HepG2 (cell line): Measurements from ENCODE around the gene PLXNA3. TPM values are rescaled to one million over a fixed set of nuclear protein-coding genes. Genes with fewer than 3 reads are reported as not detected.
A peak's percentile ranks its signal among the peaks of the same experiment; 100 is the strongest.

ENCODE experiments used
- ATF7 ChIP-seq, 2 experiments: fragments of 450-650 bp in 1 of 2; sonication (generic) in 1 of 2; formaldehyde crosslinking in 1 of 2; IDR thresholded peaks; 2 replicates each; pipeline versions ENCODE4 v1.4.0 to v1.6.1; 2016 to 2020; ENCODE audit warnings: antibody characterized with exemption in 1 of 2, mild to moderate bottlenecking in 1 of 2, missing genetic modification reagents in 1 of 2
- ATF7-NPFF ChIP-seq: sonication (generic); formaldehyde crosslinking; IDR thresholded peaks from 2 replicates; pipeline ENCODE4 v1.8.1; 2023; ENCODE audit warnings: mild to moderate bottlenecking, low read depth, missing genetic modification reagents, moderate library complexity
- CCDC6 ChIP-seq: sonication (generic); formaldehyde crosslinking; IDR thresholded peaks from 2 replicates; pipeline ENCODE4 v1.8.1; 2022; ENCODE audit warnings: mild to moderate bottlenecking, missing genetic modification reagents, moderate library complexity
- IRF9 ChIP-seq: sonication (generic); formaldehyde crosslinking; IDR thresholded peaks from 2 replicates; pipeline ENCODE4 v1.8.0; 2022; ENCODE audit warnings: missing genetic modification reagents, mild to moderate bottlenecking, borderline replicate concordance
- PBX3 ChIP-seq: sonication (generic); formaldehyde crosslinking; IDR thresholded peaks from 2 replicates; pipeline ENCODE4 v1.8.1; 2023; ENCODE audit warnings: missing genetic modification reagents, inconsistent platforms, borderline replicate concordance
- PLSCR1 ChIP-seq: sonication (generic); formaldehyde crosslinking; IDR thresholded peaks from 2 replicates; pipeline ENCODE4 v1.5.0; 2020; ENCODE audit warnings: missing genetic modification reagents, mild to moderate bottlenecking, borderline replicate concordance
- RCOR2 ChIP-seq: IDR thresholded peaks from 2 replicates; pipeline ENCODE4 v1.6.1; 2016; ENCODE audit warnings: missing biosample characterization, missing genetic modification reagents
- U2AF1 ChIP-seq: fragments of 200-400 bp; formaldehyde crosslinking; optimal IDR thresholded peaks from 2 replicates; pipeline ENCODE3; 2017; ENCODE audit warnings: mild to moderate bottlenecking, low read depth, low read length
- ZBTB44 ChIP-seq: sonication (generic); formaldehyde crosslinking; IDR thresholded peaks from 2 replicates; pipeline ENCODE4 v1.4.0; 2020; ENCODE audit warnings: missing genetic modification reagents
- ZNF160 ChIP-seq: sonication (generic); formaldehyde crosslinking; IDR thresholded peaks from 2 replicates; pipeline ENCODE4 v1.8.0; 2022; ENCODE audit warnings: mild to moderate bottlenecking, inconsistent platforms, missing genetic modification reagents
- ZNF354B ChIP-seq: sonication (generic); formaldehyde crosslinking; IDR thresholded peaks from 2 replicates; pipeline ENCODE4 v1.8.0; 2022; ENCODE audit warnings: mild to moderate bottlenecking, missing genetic modification reagents
- ZNF362 ChIP-seq: sonication (generic); formaldehyde crosslinking; IDR thresholded peaks from 2 replicates; pipeline ENCODE4 v1.4.0; 2020; ENCODE audit warnings: missing genetic modification reagents, mild to moderate bottlenecking, borderline replicate concordance
- ZNF446 ChIP-seq: sonication (generic); formaldehyde crosslinking; IDR thresholded peaks from 2 replicates; pipeline ENCODE4 v1.5.0; 2020; ENCODE audit warnings: mild to moderate bottlenecking, missing genetic modification reagents
- ZNF703 ChIP-seq: sonication (generic); formaldehyde crosslinking; IDR thresholded peaks from 2 replicates; pipeline ENCODE4 v1.5.1; 2020; ENCODE audit warnings: missing genetic modification reagents, mild to moderate bottlenecking, moderate library complexity, borderline replicate concordance
- ZNF784 ChIP-seq: sonication (generic); formaldehyde crosslinking; IDR thresholded peaks from 2 replicates; pipeline ENCODE4 v1.5.1; 2020; ENCODE audit warnings: missing genetic modification reagents, mild to moderate bottlenecking, borderline replicate concordance
- ZNF816 ChIP-seq: sonication (generic); formaldehyde crosslinking; IDR thresholded peaks from 2 replicates; pipeline ENCODE4 v1.8.0; 2022; ENCODE audit warnings: missing genetic modification reagents, mild to moderate bottlenecking, borderline replicate concordance
- polyA plus RNA-seq, 8 experiments: library from polyadenylated mRNA; depleted of rRNA in 3 of 8; stranded (reverse) in 7 of 8; unstranded in 1 of 8; fragments of >200 nt; fragmentation: Illumina TruSeq in 4 of 8; extraction: Trizol in 4 of 8; gene quantifications; 2 replicates each; pipeline versions ENCODE4 v1.2.1 to v1.2.3, GENCODE V29; 2011 to 2016; ENCODE audit warnings: low read depth in 4 of 8, missing spikeins in 1 of 8, mixed read lengths in 1 of 8; ENCODE audit not compliant: insufficient read depth in 1 of 8
- total RNA-seq, 5 experiments: library from RNA; depleted of rRNA; stranded (reverse); fragments of >200 nt; fragmentation: Illumina TruSeq; extraction: Trizol; gene quantifications; 2 replicates each; pipeline ENCODE4 v1.2.3, GENCODE V29; 2016; ENCODE audit warnings: low read depth in 1 of 5

Gene PLXNA3
- total and polyA plus RNA-seq, 2 of the 13 experiments (the other 11 are each of a cell fraction or from before 2014, with no cell fraction given) = 5.8 to 20.6 TPM

- TF ChIP-seq ATF7 (IDR thresholded peaks at IDR 0.05) = no peak
- TF ChIP-seq ATF7 (CRISPR knock-in tag; IDR thresholded peaks at IDR 0.05) = no peak
- TF ChIP-seq CCDC6 (CRISPR knock-in tag) = no peak
- TF ChIP-seq U2AF1 = no peak
- TF ChIP-seq IRF9 = no peak
- 0 out of 2 replicates have a peak, but pooled peaks have one; percentile 56 for TF ChIP-seq ATF7-NPFF (CRISPR knock-in tag)
- no peak for TF ChIP-seq ZNF354B (CRISPR knock-in tag)
- no peak for TF ChIP-seq ZNF446 (CRISPR knock-in tag)
- no peak for TF ChIP-seq ZNF784 (CRISPR knock-in tag)
- 0 out of 2 replicates have a peak, but pooled peaks have one; percentile 78 for TF ChIP-seq PBX3 (CRISPR knock-in tag)
- no peak for TF ChIP-seq RCOR2 (CRISPR knock-in tag)
- TF ChIP-seq ZNF703 = no peak
- no peak for TF ChIP-seq PLSCR1 (CRISPR knock-in tag)
- TF ChIP-seq ZNF160 (CRISPR knock-in tag) = 0 out of 2 replicates have a peak, but pooled peaks have one; percentile 55
- TF ChIP-seq ZBTB44 (CRISPR knock-in tag) = no peak
- TF ChIP-seq ZNF816 (CRISPR knock-in tag) = no peak
- no peak for TF ChIP-seq ZNF362 (CRISPR knock-in tag)
Observed at GRCh38 chrX:154428176-154429171, 29.6 kb upstream of the PLXNA3 start, which contains the start of gene ATP6AP1 (continued).
